22Rv1 (cell line): ENCODE results near the gene GRM4.

Experiments used
- H3K27ac ChIP-seq: fragments of 450-650 bp; 2 replicates; pipeline ENCODE4 v1.5.1; 2017
- ZFX ChIP-seq: fragments of 450-650 bp; IDR thresholded peaks from 2 replicates; pipeline ENCODE4 v1.6.1; 2017; ENCODE audit warnings: antibody characterized with exemption, borderline replicate concordance
- TF ChIP-seq, protein P1 (sequence below): fragments of 450-650 bp; IDR thresholded peaks from 2 replicates; pipeline ENCODE4 v1.5.1; 2017; ENCODE audit warnings: mild to moderate bottlenecking

The GRM4 gene

DNA sequence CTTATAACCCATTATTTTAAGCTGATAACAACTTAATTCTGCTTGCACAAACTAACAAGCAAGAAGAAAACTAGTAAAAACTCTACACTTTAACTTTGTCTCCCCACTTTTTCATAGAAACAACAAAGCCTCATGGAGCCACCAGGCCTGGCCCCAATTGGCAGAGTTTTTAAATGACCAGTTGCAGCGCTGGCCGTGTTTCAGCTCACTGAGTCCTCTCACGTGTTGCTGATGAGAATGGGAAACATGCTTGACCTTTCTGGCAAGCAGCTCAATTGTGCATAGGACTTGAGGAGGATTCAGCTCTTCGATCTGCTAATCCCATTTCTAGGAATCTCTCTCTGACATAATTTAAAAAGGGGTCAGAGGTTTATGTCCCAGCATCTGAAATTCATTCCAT, 24.5 kb upstream of the GRM4 start:
- TF ChIP-seq, protein P1, sequence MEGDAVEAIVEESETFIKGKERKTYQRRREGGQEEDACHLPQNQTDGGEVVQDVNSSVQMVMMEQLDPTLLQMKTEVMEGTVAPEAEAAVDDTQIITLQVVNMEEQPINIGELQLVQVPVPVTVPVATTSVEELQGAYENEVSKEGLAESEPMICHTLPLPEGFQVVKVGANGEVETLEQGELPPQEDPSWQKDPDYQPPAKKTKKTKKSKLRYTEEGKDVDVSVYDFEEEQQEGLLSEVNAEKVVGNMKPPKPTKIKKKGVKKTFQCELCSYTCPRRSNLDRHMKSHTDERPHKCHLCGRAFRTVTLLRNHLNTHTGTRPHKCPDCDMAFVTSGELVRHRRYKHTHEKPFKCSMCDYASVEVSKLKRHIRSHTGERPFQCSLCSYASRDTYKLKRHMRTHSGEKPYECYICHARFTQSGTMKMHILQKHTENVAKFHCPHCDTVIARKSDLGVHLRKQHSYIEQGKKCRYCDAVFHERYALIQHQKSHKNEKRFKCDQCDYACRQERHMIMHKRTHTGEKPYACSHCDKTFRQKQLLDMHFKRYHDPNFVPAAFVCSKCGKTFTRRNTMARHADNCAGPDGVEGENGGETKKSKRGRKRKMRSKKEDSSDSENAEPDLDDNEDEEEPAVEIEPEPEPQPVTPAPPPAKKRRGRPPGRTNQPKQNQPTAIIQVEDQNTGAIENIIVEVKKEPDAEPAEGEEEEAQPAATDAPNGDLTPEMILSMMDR = no peak

DNA sequence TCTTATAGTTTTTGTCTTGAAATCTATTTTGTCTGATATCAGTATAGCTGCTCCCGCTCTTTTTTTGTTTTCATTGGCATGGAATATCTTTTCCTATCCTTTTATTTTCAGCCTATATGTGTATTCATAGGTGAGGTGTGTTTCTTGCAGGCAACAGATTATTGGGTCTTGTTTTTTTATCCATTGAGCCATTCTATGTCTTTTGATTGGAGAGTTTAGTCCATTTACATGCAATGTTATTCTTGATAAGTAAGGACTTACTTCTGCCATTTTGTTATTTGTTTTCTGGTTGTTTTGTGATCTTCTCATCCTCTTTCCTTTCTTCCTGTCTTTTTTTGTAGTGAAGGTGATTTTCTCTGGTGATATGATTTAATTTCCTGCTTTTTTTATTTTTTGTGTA, 24.0 kb upstream of the GRM4 start:
- TF ChIP-seq, protein P1 = no peak
- no peak for TF ChIP-seq ZFX
- H3K27ac ChIP-seq = no peak overlapping the region

More for the DNA sequence above, 24.5 kb upstream of the GRM4 start:
- H3K27ac ChIP-seq = no peak overlapping the region

GRCh38 chr6:34161857-34162515, 16.1 kb upstream of the GRM4 start:
- TF ChIP-seq, protein P1 = no peak
- no peak for TF ChIP-seq ZFX

DNA sequence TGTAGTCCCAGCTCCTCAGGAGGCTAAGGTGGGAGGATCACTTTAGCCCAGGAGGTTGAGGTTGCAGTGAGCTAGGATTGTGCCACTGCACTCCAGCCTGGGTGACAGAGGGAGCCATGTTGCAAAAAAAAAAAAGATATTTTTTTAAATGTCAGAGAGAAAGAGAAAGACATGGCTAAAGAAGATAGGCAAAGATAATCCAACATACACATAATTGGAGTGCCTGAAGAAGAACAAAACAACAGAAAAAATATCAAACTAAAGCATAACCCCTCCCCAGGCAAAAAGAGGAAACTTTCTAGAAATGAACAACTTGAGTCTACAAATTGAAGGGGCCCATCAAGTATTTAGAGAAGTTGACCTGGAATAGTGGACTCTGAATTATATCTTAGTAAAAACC, 14.0 kb upstream of the GRM4 start:
- TF ChIP-seq ZFX = no peak
- TF ChIP-seq, protein P1 = no peak
- no peak overlapping the region for H3K27ac ChIP-seq

More at GRCh38 chr6:34161857-34162515, 16.1 kb upstream of the GRM4 start:
- H3K27ac ChIP-seq = no peak overlapping the region

- TF ChIP-seq ZFX = no peak
- TF ChIP-seq, protein P1 = no peak
- H3K27ac ChIP-seq = no peak overlapping the region
Measured at GRCh38 chr6:34158876-34159275, 13.0 kb upstream of the GRM4 start.

- no peak for TF ChIP-seq ZFX
- TF ChIP-seq, protein P1 = no peak
- H3K27ac ChIP-seq = no peak overlapping the region
Measured at GRCh38 chr6:34157851-34158250, 12.0 kb upstream of the GRM4 start.

GRCh38 chr6:34157236-34157830, 11.4 kb upstream of the GRM4 start:
- no peak overlapping the region for H3K27ac ChIP-seq
- TF ChIP-seq ZFX = no peak
- TF ChIP-seq, protein P1 = no peak
